GM23338 (cell line): ENCODE results near the gene PPHLN1. TPM values are rescaled to one million over a fixed set of nuclear protein-coding genes. Genes with fewer than 3 reads are reported as not detected.

Experiments
- ATAC-seq: fragments of 200-7000 bp; cut with Tn5 transposase; 3 replicates; pipeline ENCODE4 v1.9.1; 2020
- DNase-seq: peaks from one replicate; pipeline ENCODE4 v3.0.0-alpha.2; 2015; ENCODE audit warnings: low spot score
- H2AFZ ChIP-seq: fragments of 200-600 bp; sonication (generic); 2 replicates; pipeline ENCODE4 v1.8.0; 2016; ENCODE audit warnings: antibody characterized with exemption, mild to moderate bottlenecking, moderate library complexity
- H3F3A ChIP-seq: fragments of 200-600 bp; sonication (generic); replicated peaks from 2 replicates; pipeline ENCODE4 v1.8.0; 2017; ENCODE audit warnings: antibody characterized with exemption, mixed run types, low read depth
- H3K27ac ChIP-seq: fragments of 200-600 bp; sonication (generic); 2 replicates; pipeline ENCODE4 v1.6.1; 2016; ENCODE audit warnings: low read depth
- H3K27me3 ChIP-seq: fragments of 200-600 bp; sonication (generic); 2 replicates; pipeline ENCODE4 v1.8.0; 2016; ENCODE audit warnings: mild to moderate bottlenecking, mixed run types, moderate library complexity; ENCODE audit not compliant: insufficient read depth
- H3K36me3 ChIP-seq: fragments of 200-600 bp; sonication (generic); 2 replicates; pipeline ENCODE4 v1.8.0; 2016; ENCODE audit warnings: mild to moderate bottlenecking; ENCODE audit not compliant: insufficient read depth
- H3K4me1 ChIP-seq: fragments of 200-600 bp; sonication (generic); 2 replicates; pipeline ENCODE4 v1.8.0; 2016; ENCODE audit warnings: mild to moderate bottlenecking, moderate library complexity; ENCODE audit not compliant: insufficient read depth
- H3K4me2 ChIP-seq: fragments of 200-600 bp; sonication (generic); 2 replicates; pipeline ENCODE4 v1.7.1; 2017; ENCODE audit warnings: mixed run types
- H3K4me3 ChIP-seq: fragments of 200-600 bp; sonication (generic); 2 replicates; pipeline ENCODE4 v1.6.1; 2016; ENCODE audit warnings: mixed run types
- H3K79me2 ChIP-seq: fragments of 200-600 bp; sonication (generic); replicated peaks from 2 replicates; pipeline ENCODE4 v1.8.0; 2017; ENCODE audit warnings: mild to moderate bottlenecking; ENCODE audit not compliant: insufficient read depth
- H3K9me2 ChIP-seq: fragments of 200-600 bp; sonication (generic); 2 replicates; pipeline ENCODE4 v1.8.0; 2017; ENCODE audit not compliant: insufficient read depth
- H4K20me1 ChIP-seq: fragments of 200-600 bp; sonication (generic); replicated peaks from 2 replicates; pipeline ENCODE4 v1.8.0; 2017; ENCODE audit warnings: mild to moderate bottlenecking; ENCODE audit not compliant: insufficient read depth
- H3K27ac Mint-ChIP-seq: 2 replicates; pipeline ENCODE4 v1.8.0; 2020; ENCODE audit warnings: inconsistent platforms, mild to moderate bottlenecking, moderate library complexity, mixed read lengths
- H3K27me3 Mint-ChIP-seq: 3 replicates; pipeline ENCODE4 v1.8.0; 2022; ENCODE audit warnings: low read depth, mild to moderate bottlenecking, moderate library complexity, mixed read lengths, inconsistent platforms; ENCODE audit not compliant: insufficient read depth, poor library complexity
- H3K36me3 Mint-ChIP-seq: 3 replicates; pipeline ENCODE4 v1.8.0; 2021; ENCODE audit warnings: low read depth, mild to moderate bottlenecking, inconsistent platforms, moderate library complexity, mixed read lengths
- H3K4me1 Mint-ChIP-seq: 3 replicates; pipeline ENCODE4 v1.8.0; 2020; ENCODE audit warnings: mild to moderate bottlenecking, inconsistent platforms, mixed read lengths
- H3K4me3 Mint-ChIP-seq: 3 replicates; pipeline ENCODE4 v1.8.0; 2021; ENCODE audit warnings: moderate library complexity, mild to moderate bottlenecking, inconsistent platforms, mixed read lengths
- H3K9me3 Mint-ChIP-seq: 3 replicates; pipeline ENCODE4 v1.8.0; 2020; ENCODE audit warnings: moderate library complexity, mild to moderate bottlenecking, inconsistent platforms, mixed read lengths
- CREB1 ChIP-seq: fragments of 250-450 bp; sonication (Bioruptor Pico); IDR thresholded peaks from 2 replicates; pipeline ENCODE4 v1.5.0; 2020; ENCODE audit warnings: low read depth, mild to moderate bottlenecking, moderate library complexity
- ETS1 ChIP-seq: IDR thresholded peaks from 2 replicates; pipeline ENCODE4 v1.6.1; 2016; ENCODE audit warnings: antibody characterized with exemption
- EZH2 ChIP-seq: fragments of 200-600 bp; sonication (generic); IDR thresholded peaks from one replicate; pipeline ENCODE4 v1.8.0; 2017; ENCODE audit warnings: antibody characterized with exemption, mild to moderate bottlenecking, low read depth; ENCODE audit not compliant: unreplicated experiment
- EZH2phosphoT487 ChIP-seq: fragments of 200-600 bp; sonication (generic); IDR thresholded peaks from one replicate; pipeline ENCODE4 v1.8.1; 2018; ENCODE audit warnings: antibody characterized with exemption; ENCODE audit not compliant: unreplicated experiment
- NANOG ChIP-seq: IDR thresholded peaks from 2 replicates; pipeline ENCODE4 v1.6.1; 2016; ENCODE audit warnings: antibody characterized with exemption, borderline replicate concordance
- POLR2AphosphoS5 ChIP-seq: IDR thresholded peaks from 2 replicates; pipeline ENCODE4 v1.6.1; 2016; ENCODE audit warnings: antibody characterized with exemption, low read depth
- STAT1 ChIP-seq: IDR thresholded peaks from one replicate; pipeline ENCODE4 v1.6.1; 2016; ENCODE audit warnings: antibody characterized with exemption; ENCODE audit not compliant: unreplicated experiment
- ZNF114 ChIP-seq: fragments of 250-450 bp; sonication (Bioruptor Pico); IDR thresholded peaks from 2 replicates; pipeline ENCODE4 v1.5.0; 2020; ENCODE audit warnings: mild to moderate bottlenecking, moderate library complexity
- ZNF331 ChIP-seq: fragments of 250-450 bp; sonication (Bioruptor Pico); IDR thresholded peaks from 2 replicates; pipeline ENCODE4 v1.5.0; 2020; ENCODE audit warnings: low read depth, mild to moderate bottlenecking, moderate library complexity
- polyA plus RNA-seq: library from polyadenylated mRNA; unstranded; fragments of >200 nt; fragmentation: Nextera tagmentation; extraction: Ambion mirVana; gene quantifications from 2 replicates; pipeline ENCODE4 v1.2.1, GENCODE V29; 2016
- total RNA-seq: library from RNA; depleted of rRNA; stranded (reverse); fragments of >200 nt; shearing (Covaris generic); gene quantifications from 2 replicates; pipeline ENCODE4 v1.2.3, GENCODE V29; 2014
- TF ChIP-seq, protein P1 (sequence below), 2 experiments: fragments of 200-600 bp in 1 of 2; sonication (generic) in 1 of 2; conservative IDR thresholded peaks; 2 replicates each; pipeline versions ENCODE4 v1.5.1 to v1.6.1; 2016 to 2017; ENCODE audit warnings: antibody characterized with exemption in 2 of 2, low read depth in 2 of 2, mild to moderate bottlenecking in 2 of 2, moderate library complexity in 1 of 2
- TF ChIP-seq, protein P2 (sequence below): IDR thresholded peaks from one replicate; pipeline ENCODE4 v1.6.1; 2018; ENCODE audit warnings: antibody characterized with exemption; ENCODE audit not compliant: unreplicated experiment

The PPHLN1 gene
- total and polyA plus RNA-seq, 2 experiments from 2014 or later: 93.0 to 103 TPM

DNA sequence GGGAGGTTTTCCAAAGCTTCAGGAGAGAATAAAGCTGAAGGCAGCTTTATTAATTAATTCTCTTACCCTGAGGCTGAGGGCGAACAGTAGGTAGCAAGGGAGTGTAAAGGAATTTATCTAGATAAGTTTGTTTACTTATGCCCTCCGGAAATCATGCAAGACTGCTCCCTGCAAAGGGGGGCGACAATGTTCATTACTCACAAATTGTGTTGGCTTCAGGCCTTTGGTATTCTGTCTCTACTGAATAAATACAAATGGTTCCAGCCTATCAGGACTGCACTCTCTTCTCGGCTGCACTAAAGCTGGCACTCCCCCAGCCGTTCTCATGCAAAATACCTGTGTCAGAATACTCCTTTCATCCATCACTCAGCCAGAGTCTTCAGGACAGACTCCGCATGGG, 120.8 kb downstream of the PPHLN1 start (continued):
- TF ChIP-seq ETS1 (no peak), ZNF114 (CRISPR knock-in tag) (no peak), ZNF331 (no peak), CREB1 (CRISPR knock-in tag) (no peak), POLR2AphosphoS5 (no peak), STAT1 (no peak)

GRCh38 chr12:42447371-42447786, 121.4 kb downstream of the PPHLN1 start:
- no peak for DNase-seq
- no peak for TF ChIP-seq EZH2phosphoT487
- no peak for TF ChIP-seq POLR2AphosphoS5
- no peak for TF ChIP-seq ETS1
- no peak for TF ChIP-seq NANOG
- TF ChIP-seq, protein P1, sequence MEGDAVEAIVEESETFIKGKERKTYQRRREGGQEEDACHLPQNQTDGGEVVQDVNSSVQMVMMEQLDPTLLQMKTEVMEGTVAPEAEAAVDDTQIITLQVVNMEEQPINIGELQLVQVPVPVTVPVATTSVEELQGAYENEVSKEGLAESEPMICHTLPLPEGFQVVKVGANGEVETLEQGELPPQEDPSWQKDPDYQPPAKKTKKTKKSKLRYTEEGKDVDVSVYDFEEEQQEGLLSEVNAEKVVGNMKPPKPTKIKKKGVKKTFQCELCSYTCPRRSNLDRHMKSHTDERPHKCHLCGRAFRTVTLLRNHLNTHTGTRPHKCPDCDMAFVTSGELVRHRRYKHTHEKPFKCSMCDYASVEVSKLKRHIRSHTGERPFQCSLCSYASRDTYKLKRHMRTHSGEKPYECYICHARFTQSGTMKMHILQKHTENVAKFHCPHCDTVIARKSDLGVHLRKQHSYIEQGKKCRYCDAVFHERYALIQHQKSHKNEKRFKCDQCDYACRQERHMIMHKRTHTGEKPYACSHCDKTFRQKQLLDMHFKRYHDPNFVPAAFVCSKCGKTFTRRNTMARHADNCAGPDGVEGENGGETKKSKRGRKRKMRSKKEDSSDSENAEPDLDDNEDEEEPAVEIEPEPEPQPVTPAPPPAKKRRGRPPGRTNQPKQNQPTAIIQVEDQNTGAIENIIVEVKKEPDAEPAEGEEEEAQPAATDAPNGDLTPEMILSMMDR (conservative IDR thresholded peaks at IDR 0.05; ENCODE audit: low read depth in 2 of 2): no peak
- TF ChIP-seq, protein P2, sequence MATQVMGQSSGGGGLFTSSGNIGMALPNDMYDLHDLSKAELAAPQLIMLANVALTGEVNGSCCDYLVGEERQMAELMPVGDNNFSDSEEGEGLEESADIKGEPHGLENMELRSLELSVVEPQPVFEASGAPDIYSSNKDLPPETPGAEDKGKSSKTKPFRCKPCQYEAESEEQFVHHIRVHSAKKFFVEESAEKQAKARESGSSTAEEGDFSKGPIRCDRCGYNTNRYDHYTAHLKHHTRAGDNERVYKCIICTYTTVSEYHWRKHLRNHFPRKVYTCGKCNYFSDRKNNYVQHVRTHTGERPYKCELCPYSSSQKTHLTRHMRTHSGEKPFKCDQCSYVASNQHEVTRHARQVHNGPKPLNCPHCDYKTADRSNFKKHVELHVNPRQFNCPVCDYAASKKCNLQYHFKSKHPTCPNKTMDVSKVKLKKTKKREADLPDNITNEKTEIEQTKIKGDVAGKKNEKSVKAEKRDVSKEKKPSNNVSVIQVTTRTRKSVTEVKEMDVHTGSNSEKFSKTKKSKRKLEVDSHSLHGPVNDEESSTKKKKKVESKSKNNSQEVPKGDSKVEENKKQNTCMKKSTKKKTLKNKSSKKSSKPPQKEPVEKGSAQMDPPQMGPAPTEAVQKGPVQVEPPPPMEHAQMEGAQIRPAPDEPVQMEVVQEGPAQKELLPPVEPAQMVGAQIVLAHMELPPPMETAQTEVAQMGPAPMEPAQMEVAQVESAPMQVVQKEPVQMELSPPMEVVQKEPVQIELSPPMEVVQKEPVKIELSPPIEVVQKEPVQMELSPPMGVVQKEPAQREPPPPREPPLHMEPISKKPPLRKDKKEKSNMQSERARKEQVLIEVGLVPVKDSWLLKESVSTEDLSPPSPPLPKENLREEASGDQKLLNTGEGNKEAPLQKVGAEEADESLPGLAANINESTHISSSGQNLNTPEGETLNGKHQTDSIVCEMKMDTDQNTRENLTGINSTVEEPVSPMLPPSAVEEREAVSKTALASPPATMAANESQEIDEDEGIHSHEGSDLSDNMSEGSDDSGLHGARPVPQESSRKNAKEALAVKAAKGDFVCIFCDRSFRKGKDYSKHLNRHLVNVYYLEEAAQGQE: no peak
- TF ChIP-seq CREB1 (CRISPR knock-in tag): no peak
- TF ChIP-seq STAT1: no peak
- TF ChIP-seq EZH2: no peak
- no peak for TF ChIP-seq ZNF114 (CRISPR knock-in tag)

More at GRCh38 chr12:42447371-42447786, 121.4 kb downstream of the PPHLN1 start:
- Histone ChIP-seq H3K27me3 (no peaks in the 10 kb centered on the region), H4K20me1 (no peaks in the 10 kb centered on the region), H3F3A (0 out of 2 replicates have a peak, but pooled peaks cover 5% of the 10 kb centered on the region), H3K9me2 (peaks cover 4% of the 10 kb centered on the region; the same call in 1 of the 2 replicates), H3K4me1 (peaks cover 46% of the 10 kb centered on the region), H3K4me3 (no peak overlapping the region), H3K4me2 (no peak overlapping the region), H3K79me2 (no peaks in the 10 kb centered on the region), H3K36me3 (no peaks in the 10 kb centered on the region), H3K27ac (no peak overlapping the region), H2AFZ (no peak overlapping the region)
- Mint-ChIP-seq H3K4me1 (peaks cover 50% of the 10 kb centered on the region), H3K9me3 (peaks cover 10% of the 10 kb centered on the region; the same call in 2 of the 3 replicates), H3K4me3 (no peak overlapping the region), H3K36me3 (peaks cover 64% of the 10 kb centered on the region), H3K27me3 (peaks cover 4% of the 10 kb centered on the region), H3K27ac (no peak overlapping the region)
- ATAC-seq: no peak
